Heart left ventricle (tissue), 13 donors: ENCODE measurements around the gene NAPA.

ENCODE experiments used
- POLR2A ChIP-seq, 2 donors: fragments of 450-650 bp; IDR thresholded peaks; one replicate each; pipeline ENCODE4 v1.6.1; 2017; ENCODE audit warnings: antibody characterized with exemption in 2 of 2, mild to moderate bottlenecking in 2 of 2, moderate library complexity in 2 of 2
- TF ChIP-seq, protein P1 (sequence below), 12 donors: fragments of 200-600 bp; sonication (generic) in 4 of 12; IDR thresholded peaks; one replicate each; pipeline versions ENCODE4 v1.5.0 to v1.8.0; 2018 to 2022; ENCODE audit warnings: antibody characterized with exemption in 12 of 12, mild to moderate bottlenecking in 5 of 12
- donor health status: ischemic (EF 13 %, LVEDD 7.1; RV severe dilation, severe dysfunction).
- donor health status: DM: no; HTN: yes; CAD: no.
- donor health status: DM: no; HTN: no; CAD: no.
- donor health status: ischemic (EF 25% LVEDD 6.9; RV normal size, moderate dysfunction).
- donor health status: ischemic (EF 25% LVEDD 5.7; RV mildly dilated, moderate dysfunction).
- donor health status: ischemic (EF 35%, LVEDD 5.7; RV mildly dilated, moderate dysfunction).
- donor health status: nonischemic (EF 11% LVEDD 7.7; RV severe dilation, severe dysfunction).
- donor health status: DM: yes; HTN: yes; CAD: no.
- donor health status: PGD.
- donor health status: ischemic (EF 29% LVEDD 5.4; RV normal size, mild dysfunction).
- donor health status: nonischemic (EF 23%, LVEDD 6.1; RV moderate dilation, normal function).

DNA sequence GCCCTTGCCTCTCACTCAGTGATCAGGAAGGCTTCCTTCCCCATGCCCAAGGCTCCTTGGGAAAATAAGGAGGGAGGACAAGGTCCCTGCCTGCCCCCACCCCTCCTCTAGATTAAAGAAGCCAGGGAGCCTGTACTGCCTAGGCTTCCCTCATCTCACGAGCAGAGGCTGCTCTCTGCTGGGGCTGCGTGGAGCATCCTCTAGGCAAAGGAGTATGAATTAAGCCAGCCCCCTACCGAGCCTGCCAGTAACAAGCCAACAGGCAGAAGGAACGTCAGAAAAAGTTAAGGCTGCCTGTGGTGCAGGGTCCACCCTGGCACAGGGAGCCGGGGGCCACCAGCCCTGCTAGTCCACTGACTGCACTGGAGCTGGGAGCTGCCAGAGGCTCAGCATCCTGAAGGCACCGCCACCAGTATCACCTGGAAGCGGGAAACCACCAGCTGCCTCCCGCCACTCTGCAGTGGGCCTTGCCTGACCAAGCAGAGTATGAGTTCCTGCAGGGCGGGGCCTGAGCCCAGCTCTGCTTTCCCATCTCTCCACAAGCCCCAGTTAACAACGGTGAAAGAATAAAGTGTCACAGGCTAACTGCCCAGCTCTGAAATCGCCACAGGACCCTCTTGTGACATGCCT lies 6.8 kb downstream of the NAPA start:
- no peak for TF ChIP-seq POLR2A (IDR thresholded peaks at IDR 0.05)
- TF ChIP-seq, protein P1, sequence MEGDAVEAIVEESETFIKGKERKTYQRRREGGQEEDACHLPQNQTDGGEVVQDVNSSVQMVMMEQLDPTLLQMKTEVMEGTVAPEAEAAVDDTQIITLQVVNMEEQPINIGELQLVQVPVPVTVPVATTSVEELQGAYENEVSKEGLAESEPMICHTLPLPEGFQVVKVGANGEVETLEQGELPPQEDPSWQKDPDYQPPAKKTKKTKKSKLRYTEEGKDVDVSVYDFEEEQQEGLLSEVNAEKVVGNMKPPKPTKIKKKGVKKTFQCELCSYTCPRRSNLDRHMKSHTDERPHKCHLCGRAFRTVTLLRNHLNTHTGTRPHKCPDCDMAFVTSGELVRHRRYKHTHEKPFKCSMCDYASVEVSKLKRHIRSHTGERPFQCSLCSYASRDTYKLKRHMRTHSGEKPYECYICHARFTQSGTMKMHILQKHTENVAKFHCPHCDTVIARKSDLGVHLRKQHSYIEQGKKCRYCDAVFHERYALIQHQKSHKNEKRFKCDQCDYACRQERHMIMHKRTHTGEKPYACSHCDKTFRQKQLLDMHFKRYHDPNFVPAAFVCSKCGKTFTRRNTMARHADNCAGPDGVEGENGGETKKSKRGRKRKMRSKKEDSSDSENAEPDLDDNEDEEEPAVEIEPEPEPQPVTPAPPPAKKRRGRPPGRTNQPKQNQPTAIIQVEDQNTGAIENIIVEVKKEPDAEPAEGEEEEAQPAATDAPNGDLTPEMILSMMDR (IDR thresholded peaks at IDR 0.05), result peak in 3 of 12 donors; percentile 11 to 36 (median 23)
